ENCODE measurements around the gene ZBTB5. TPM values are rescaled to one million over a fixed set of nuclear protein-coding genes. Genes with fewer than 3 reads are reported as not detected.

Gene ZBTB5
- total RNA-seq, 1 experiment from 2014 or later: 31.3 TPM

DNA sequence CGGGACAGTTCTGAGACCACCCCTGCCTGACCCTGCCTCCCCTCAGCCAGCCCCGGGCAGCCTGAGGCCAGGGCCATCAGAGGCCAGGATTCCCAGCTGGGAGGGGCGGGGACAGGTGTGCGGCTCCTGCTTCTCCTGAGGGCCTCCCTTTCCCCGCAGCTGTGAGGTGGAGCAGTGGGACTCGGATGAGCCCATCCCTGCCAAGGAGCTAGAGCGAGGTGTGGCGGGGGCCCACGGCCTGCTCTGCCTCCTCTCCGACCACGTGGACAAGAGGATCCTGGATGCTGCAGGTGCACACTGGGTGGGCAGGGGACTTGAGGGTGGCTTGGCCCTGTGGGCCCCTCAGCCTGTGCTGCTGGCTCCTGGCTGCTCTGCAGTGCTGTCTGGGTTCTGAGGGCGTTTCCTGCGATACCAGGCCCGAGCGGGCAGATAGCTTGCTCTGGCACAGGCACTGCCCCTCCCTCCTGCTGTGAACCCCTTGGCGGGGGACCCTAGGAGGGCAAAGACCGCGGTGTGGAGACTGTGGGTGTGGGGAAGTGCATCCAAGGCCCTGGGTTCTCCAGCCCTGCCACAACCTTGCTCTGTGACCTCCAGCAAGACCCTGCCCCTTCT lies 40.5 kb downstream of the ZBTB5 start:
- Histone ChIP-seq H3K27me3 (ENCODE audit: low read length) (no peaks in the 10 kb centered on the region), H3K79me2 (ENCODE audit: low read length) (peaks cover 45% of the 10 kb centered on the region), H3K9me3 (ENCODE audit: low read length) (no peaks in the 10 kb centered on the region), H3K9ac (ENCODE audit: low read length) (peak overlapping the region; percentile 96), H3K4me3 (ENCODE audit: low read length) (peak overlapping the region; percentile 96; the same call in 1 of the 2 replicates), H4K20me1 (ENCODE audit: insufficient read depth, low read depth, low read length) (peaks cover 9% of the 10 kb centered on the region; the same call in 1 of the 2 replicates), H3K36me3 (ENCODE audit: insufficient read depth, low read length) (peaks cover 28% of the 10 kb centered on the region; the same call in 1 of the 2 replicates), H3K4me2 (ENCODE audit: low read depth, low read length, poor library complexity, severe bottlenecking) (peak overlapping the region; percentile 87), H2AFZ (ENCODE audit: low read length) (no peak overlapping the region), H3K27ac (ENCODE audit: low read length) (no peak overlapping the region; the same call in 1 of the 2 replicates), H3K4me1 (ENCODE audit: low read length) (peaks cover 38% of the 10 kb centered on the region), H3K9me2 (replicated peaks; ENCODE audit: insufficient read depth, low read length) (no peaks in the 10 kb centered on the region)
- DNase-seq: no peak

DNA sequence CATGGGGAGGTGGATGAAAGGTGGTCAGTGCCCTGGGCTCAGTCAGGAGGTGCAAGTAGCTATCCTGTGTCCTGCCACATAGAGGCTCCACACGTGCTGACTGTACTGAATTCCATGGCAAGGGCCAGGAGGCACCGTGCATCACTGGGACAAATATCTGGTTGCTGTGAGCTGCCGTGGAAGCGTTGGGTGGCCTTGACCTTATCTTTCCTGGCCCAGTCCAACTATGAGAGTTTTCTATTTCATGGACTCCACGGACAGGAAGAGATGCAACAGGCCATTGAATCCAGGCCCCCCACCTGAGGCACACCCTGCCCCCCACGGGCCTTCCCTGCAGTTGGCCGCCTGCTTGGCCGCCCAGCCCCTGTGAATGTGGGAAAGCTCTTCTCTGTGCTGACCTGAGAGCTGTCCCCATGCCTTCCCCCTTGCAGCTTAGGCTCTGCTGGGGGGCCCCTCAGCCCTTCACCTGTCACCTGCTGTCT lies 41.0 kb downstream of the ZBTB5 start:
- Histone ChIP-seq H3K27ac (ENCODE audit: low read length) (peak overlapping the region; percentile 78), H3K4me2 (ENCODE audit: low read depth, low read length, poor library complexity, severe bottlenecking) (peak overlapping the region; percentile 87), H2AFZ (ENCODE audit: low read length) (no peak overlapping the region), H3K79me2 (ENCODE audit: low read length) (peaks cover 45% of the 10 kb centered on the region), H3K4me3 (ENCODE audit: low read length) (peak overlapping the region; percentile 96), H3K9ac (ENCODE audit: low read length) (peak overlapping the region; percentile 96), H3K9me2 (replicated peaks; ENCODE audit: insufficient read depth, low read length) (no peaks in the 10 kb centered on the region), H3K27me3 (ENCODE audit: low read length) (no peaks in the 10 kb centered on the region), H3K36me3 (ENCODE audit: insufficient read depth, low read length) (peaks cover 27% of the 10 kb centered on the region; the same call in 1 of the 2 replicates), H4K20me1 (ENCODE audit: insufficient read depth, low read depth, low read length) (peaks cover 9% of the 10 kb centered on the region; the same call in 1 of the 2 replicates), H3K4me1 (ENCODE audit: low read length) (peaks cover 39% of the 10 kb centered on the region), H3K9me3 (ENCODE audit: low read length) (no peaks in the 10 kb centered on the region)
- no peak for DNase-seq

DNA sequence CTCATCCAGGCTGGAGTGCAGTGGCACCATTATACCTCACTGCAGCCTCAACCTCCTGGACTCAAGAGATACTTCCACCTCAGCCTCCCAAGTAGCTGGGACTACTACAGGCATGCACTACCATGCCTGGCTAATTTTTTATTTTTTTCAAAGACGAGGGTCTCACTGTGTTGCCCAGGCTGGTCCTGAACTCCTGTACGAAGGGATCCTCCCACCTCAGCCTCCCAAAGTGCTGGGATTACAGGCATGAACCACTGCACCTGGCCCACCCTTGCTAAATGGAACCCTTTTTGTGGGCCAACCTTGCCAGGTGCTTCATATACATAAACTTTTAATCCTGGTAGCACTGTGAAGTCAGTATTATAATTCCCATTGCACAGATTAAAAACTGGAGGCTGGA lies 41.7 kb downstream of the ZBTB5 start:
- Histone ChIP-seq H3K9me2 (replicated peaks; ENCODE audit: insufficient read depth, low read length) (no peaks in the 10 kb centered on the region), H3K4me3 (ENCODE audit: low read length) (peak overlapping the region; percentile 96), H4K20me1 (ENCODE audit: insufficient read depth, low read depth, low read length) (peaks cover 9% of the 10 kb centered on the region; the same call in 1 of the 2 replicates), H3K4me2 (ENCODE audit: low read depth, low read length, poor library complexity, severe bottlenecking) (peak overlapping the region; percentile 87), H3K9ac (ENCODE audit: low read length) (peak overlapping the region; percentile 96), H3K4me1 (ENCODE audit: low read length) (peaks cover 43% of the 10 kb centered on the region), H2AFZ (ENCODE audit: low read length) (no peak overlapping the region), H3K9me3 (ENCODE audit: low read length) (no peaks in the 10 kb centered on the region), H3K27me3 (ENCODE audit: low read length) (no peaks in the 10 kb centered on the region), H3K79me2 (ENCODE audit: low read length) (peaks cover 45% of the 10 kb centered on the region), H3K36me3 (ENCODE audit: insufficient read depth, low read length) (peaks cover 21% of the 10 kb centered on the region; the same call in 1 of the 2 replicates), H3K27ac (ENCODE audit: low read length) (peak overlapping the region; percentile 78)
- DNase-seq: no peak

DNA sequence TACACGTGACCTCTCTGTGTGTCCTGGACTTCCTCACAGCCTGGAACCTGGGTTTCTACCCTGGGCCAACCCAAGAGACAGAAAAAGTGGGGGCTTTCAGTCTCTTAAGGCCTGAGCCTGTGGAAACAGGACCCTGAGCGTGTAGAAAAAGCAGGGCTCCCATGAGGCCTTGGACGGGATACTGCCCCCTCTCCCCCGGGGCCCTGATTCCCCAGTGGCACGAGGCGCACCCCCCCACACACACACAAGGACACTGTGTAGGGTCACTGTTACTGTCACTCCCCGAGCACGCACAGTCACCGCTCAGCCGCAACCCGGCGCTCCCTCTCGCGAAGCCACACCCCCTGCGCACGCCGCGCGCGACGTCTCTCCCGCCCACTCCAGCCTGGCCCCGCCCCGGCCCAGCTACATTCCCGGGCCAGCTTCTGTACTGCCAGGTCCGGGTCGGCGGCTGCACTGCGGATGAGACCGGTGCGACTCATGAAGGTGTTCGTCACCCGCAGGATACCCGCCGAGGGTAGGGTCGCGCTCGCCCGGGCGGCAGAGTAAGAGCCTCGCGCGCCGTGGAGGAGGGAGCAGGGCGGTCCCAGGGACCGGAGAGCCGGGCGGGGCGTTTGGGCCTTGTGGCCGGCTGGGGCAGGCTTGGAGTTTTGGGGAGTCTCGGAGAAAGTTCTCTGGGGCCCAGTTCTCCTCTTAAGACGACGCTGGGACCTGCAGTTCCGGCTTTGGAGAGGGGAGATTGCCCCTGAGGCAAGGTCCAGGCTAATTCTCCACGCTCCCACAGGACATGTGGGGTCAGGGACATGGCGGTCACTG lies 42.8 kb downstream of the ZBTB5 start, which contains the start of gene GRHPR:
Gene GRHPR (plus strand): TSS at position 408 of the 816 bp plus-strand sequence. CDS start 55 bp downstream, at position 463.
- Histone ChIP-seq H3K27ac (ENCODE audit: low read length) (peak within 1 kb of the TSS; percentile 78), H3K9ac (ENCODE audit: low read length) (peak within 1 kb of the TSS; percentile 96), H2AFZ (ENCODE audit: low read length) (peak within 1 kb of the TSS; percentile 71; the same call in 1 of the 2 replicates), H4K20me1 (ENCODE audit: insufficient read depth, low read depth, low read length) (peaks cover 9% of the 10 kb centered on the region; the same call in 1 of the 2 replicates), H3K9me3 (ENCODE audit: low read length) (no peaks in the 10 kb centered on the region), H3K36me3 (ENCODE audit: insufficient read depth, low read length) (peaks cover 16% of the 10 kb centered on the region; the same call in 1 of the 2 replicates), H3K4me1 (ENCODE audit: low read length) (peaks cover 53% of the 10 kb centered on the region), H3K4me3 (ENCODE audit: low read length) (peak within 1 kb of the TSS; percentile 96), H3K9me2 (replicated peaks; ENCODE audit: insufficient read depth, low read length) (no peaks in the 10 kb centered on the region), H3K27me3 (ENCODE audit: low read length) (no peaks in the 10 kb centered on the region), H3K79me2 (ENCODE audit: low read length) (peaks cover 45% of the 10 kb centered on the region), H3K4me2 (ENCODE audit: low read depth, low read length, poor library complexity, severe bottlenecking) (peak within 1 kb of the TSS; percentile 87)
- DNase-seq: peak; percentile 96

DNA sequence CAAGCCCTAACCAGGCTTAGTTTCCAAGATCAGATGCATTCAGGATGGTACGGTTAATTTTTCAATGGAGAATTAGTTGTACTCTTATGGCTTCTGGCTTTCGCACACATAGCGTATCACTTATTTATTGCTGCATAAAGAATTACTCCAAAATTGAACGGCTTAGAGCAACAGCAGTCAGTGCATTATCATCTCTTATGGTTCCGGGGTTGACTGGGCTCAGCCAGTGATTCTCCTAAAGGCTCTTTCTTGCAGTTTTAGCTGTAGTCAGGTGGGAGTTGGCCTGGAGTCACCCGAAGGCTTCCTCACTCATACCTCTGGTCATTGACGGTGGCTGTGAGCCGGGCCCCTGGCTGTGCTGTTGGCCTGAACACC lies 43.3 kb downstream of the ZBTB5 start:
- Histone ChIP-seq H2AFZ (ENCODE audit: low read length) (no peak overlapping the region), H3K27me3 (ENCODE audit: low read length) (no peaks in the 10 kb centered on the region), H3K79me2 (ENCODE audit: low read length) (peaks cover 45% of the 10 kb centered on the region), H3K4me2 (ENCODE audit: low read depth, low read length, poor library complexity, severe bottlenecking) (peak overlapping the region; percentile 87), H3K9me2 (replicated peaks; ENCODE audit: insufficient read depth, low read length) (no peaks in the 10 kb centered on the region), H3K4me3 (ENCODE audit: low read length) (peak overlapping the region; percentile 96), H3K27ac (ENCODE audit: low read length) (peak overlapping the region; percentile 78), H4K20me1 (ENCODE audit: insufficient read depth, low read depth, low read length) (peaks cover 9% of the 10 kb centered on the region; the same call in 1 of the 2 replicates), H3K4me1 (ENCODE audit: low read length) (peaks cover 59% of the 10 kb centered on the region), H3K9ac (ENCODE audit: low read length) (peak overlapping the region; percentile 96), H3K36me3 (ENCODE audit: insufficient read depth, low read length) (peaks cover 11% of the 10 kb centered on the region; the same call in 1 of the 2 replicates), H3K9me3 (ENCODE audit: low read length) (no peaks in the 10 kb centered on the region)
- no peak for DNase-seq

DNA sequence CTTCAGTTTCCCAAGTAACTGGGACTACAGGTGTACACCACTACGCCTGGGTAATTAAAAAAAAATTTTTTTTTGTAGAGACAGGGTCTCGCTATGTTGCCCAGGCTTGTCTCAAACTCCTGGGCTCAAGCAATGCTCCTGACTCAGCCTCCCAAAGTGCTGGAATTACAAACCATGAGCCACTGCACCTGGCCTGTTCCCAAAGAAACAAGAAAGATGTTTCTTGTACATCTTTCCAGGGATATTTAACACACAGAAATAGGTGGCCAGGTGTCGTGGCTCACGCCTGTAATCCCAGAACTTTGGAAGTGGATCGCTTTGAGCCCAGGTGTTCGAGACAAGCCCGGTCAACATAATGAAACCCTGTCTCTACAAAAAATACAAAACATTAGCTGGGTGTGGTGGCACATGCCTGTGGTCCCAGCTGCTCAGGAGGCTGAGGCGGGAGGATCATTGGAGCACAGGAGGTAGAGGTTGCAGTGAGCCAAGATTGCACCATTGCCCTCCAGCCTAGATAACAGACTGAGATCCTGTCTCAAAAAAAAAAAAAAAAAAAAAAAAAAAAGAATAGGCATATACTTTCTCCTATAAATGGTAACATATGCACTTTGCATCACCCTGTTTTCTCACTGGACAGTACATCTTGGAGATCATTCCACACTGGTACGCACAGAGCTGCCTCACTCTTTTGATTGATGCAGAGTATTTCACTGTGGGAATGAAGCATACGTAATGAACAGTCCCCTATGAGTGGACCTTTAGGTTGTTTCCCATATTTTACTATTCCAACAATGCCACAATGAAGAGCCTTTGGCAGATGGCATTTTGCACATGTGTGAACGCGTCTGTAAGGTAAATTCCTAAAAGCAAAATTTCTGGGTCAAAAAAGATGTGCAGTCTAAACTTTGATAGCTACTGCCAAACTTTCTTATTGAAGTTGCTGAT lies 44.7 kb downstream of the ZBTB5 start:
- no peaks in the 10 kb centered on the region for H3K27me3 ChIP-seq (ENCODE audit: low read length)
- peaks cover 9% of the 10 kb centered on the region; the same call in 1 of the 2 replicates for H4K20me1 ChIP-seq (ENCODE audit: insufficient read depth, low read depth, low read length)
- peaks cover 38% of the 10 kb centered on the region for H3K79me2 ChIP-seq (ENCODE audit: low read length)
- H3K36me3 ChIP-seq (ENCODE audit: insufficient read depth, low read length): peaks cover 1% of the 10 kb centered on the region; the same call in 1 of the 2 replicates
- H3K4me2 ChIP-seq (ENCODE audit: low read depth, low read length, poor library complexity, severe bottlenecking): no peak overlapping the region
- no peak overlapping the region for H3K9ac ChIP-seq (ENCODE audit: low read length)
- no peaks in the 10 kb centered on the region for H3K9me2 ChIP-seq (replicated peaks; ENCODE audit: insufficient read depth, low read length)
- H3K9me3 ChIP-seq (ENCODE audit: low read length): no peaks in the 10 kb centered on the region
- DNase-seq: no peak
- H2AFZ ChIP-seq (ENCODE audit: low read length): peak overlapping the region; percentile 8; the same call in 1 of the 2 replicates
- H3K27ac ChIP-seq (ENCODE audit: low read length): peak overlapping the region; percentile 78
- peaks cover 73% of the 10 kb centered on the region for H3K4me1 ChIP-seq (ENCODE audit: low read length)
- no peak overlapping the region for H3K4me3 ChIP-seq (ENCODE audit: low read length)

DNA sequence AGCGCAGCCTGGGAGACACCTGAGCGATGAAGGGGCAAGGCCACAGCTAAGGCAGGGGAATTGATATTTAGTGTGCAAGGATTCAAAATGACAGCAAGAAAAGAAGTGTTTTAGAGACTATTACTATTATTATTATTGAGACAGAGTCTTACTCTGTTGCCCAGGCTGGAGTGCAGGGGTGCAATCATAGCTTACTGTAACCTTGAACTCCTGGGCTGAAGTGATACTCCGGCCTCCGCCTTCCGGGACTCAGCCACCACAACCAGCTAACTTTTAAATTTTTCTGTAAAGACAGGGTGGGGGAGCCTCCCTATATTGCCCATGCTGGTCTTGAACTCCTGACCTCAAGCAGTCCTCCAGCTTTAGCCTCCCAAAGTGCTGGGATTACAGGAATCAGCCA lies 46.0 kb downstream of the ZBTB5 start:
- Histone ChIP-seq H3K4me1 (ENCODE audit: low read length) (peaks cover 74% of the 10 kb centered on the region), H4K20me1 (ENCODE audit: insufficient read depth, low read depth, low read length) (no peaks in the 10 kb centered on the region), H3K27ac (ENCODE audit: low read length) (no peak overlapping the region), H3K79me2 (ENCODE audit: low read length) (peaks cover 25% of the 10 kb centered on the region), H3K9me2 (replicated peaks; ENCODE audit: insufficient read depth, low read length) (no peaks in the 10 kb centered on the region), H3K4me2 (ENCODE audit: low read depth, low read length, poor library complexity, severe bottlenecking) (no peak overlapping the region), H3K36me3 (ENCODE audit: insufficient read depth, low read length) (no peaks in the 10 kb centered on the region), H3K4me3 (ENCODE audit: low read length) (no peak overlapping the region), H3K9me3 (ENCODE audit: low read length) (no peaks in the 10 kb centered on the region), H2AFZ (ENCODE audit: low read length) (no peak overlapping the region), H3K9ac (ENCODE audit: low read length) (no peak overlapping the region), H3K27me3 (ENCODE audit: low read length) (no peaks in the 10 kb centered on the region)
- no peak for DNase-seq

Data from Karpas-422 (cell line).